PFSK-1 (cell line): ENCODE measurements around the gene ZNF646.

ENCODE experiments used
- FOXP2 ChIP-seq: optimal IDR thresholded peaks from 2 replicates; pipeline ENCODE3; 2011; ENCODE audit warnings: borderline replicate concordance, control low read depth, inconsistent platforms; ENCODE audit not compliant: insufficient read depth; ENCODE audit errors: extremely low read length, extremely low read depth
- POLR2AphosphoS5 ChIP-seq: IDR thresholded peaks from 2 replicates; pipeline ENCODE4 v1.6.1; 2012; ENCODE audit warnings: low read depth, mild to moderate bottlenecking, control low read depth, low read length, moderate library complexity
- SIN3A ChIP-seq: IDR thresholded peaks from 2 replicates; pipeline ENCODE4 v1.6.1; 2012; ENCODE audit warnings: mild to moderate bottlenecking, low read length, moderate library complexity, borderline replicate concordance; ENCODE audit not compliant: insufficient read depth
- TAF1 ChIP-seq: IDR thresholded peaks from 2 replicates; pipeline ENCODE4 v1.6.1; 2012; ENCODE audit warnings: low read length, control low read depth, borderline replicate concordance; ENCODE audit not compliant: insufficient read depth
- TF ChIP-seq, protein P1 (sequence below), 2 experiments: IDR thresholded peaks; 2 replicates each; pipeline versions ENCODE4 v1.6.1 to v1.8.0; 2011 to 2012; ENCODE audit warnings: low read depth in 2 of 2, low read length in 2 of 2, control low read depth in 1 of 2, inconsistent platforms in 1 of 2, mild to moderate bottlenecking in 1 of 2, moderate library complexity in 1 of 2; ENCODE audit not compliant: insufficient read depth in 1 of 2

ZNF646 gene

DNA sequence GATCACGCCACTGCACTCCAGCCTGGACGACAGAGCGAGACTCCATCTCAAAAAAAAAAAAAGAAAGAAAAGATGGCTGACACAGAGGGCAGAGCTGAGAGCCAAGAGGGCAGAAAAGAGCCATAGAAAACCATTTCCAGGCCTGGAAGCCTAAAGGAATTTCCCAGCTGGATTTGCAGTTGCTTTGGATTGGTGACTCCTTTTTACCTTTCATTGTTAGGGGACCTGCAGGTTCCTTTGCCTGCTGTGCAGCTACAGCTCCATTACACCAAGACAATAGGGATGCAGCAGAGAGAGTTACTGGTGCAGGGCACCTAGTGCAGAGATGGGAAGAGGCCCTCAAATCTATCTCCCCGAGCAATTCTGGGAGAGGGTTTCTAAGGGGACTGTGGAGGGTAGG lies 18.6 kb upstream of the ZNF646 start:
- TF ChIP-seq POLR2AphosphoS5: no peak

DNA sequence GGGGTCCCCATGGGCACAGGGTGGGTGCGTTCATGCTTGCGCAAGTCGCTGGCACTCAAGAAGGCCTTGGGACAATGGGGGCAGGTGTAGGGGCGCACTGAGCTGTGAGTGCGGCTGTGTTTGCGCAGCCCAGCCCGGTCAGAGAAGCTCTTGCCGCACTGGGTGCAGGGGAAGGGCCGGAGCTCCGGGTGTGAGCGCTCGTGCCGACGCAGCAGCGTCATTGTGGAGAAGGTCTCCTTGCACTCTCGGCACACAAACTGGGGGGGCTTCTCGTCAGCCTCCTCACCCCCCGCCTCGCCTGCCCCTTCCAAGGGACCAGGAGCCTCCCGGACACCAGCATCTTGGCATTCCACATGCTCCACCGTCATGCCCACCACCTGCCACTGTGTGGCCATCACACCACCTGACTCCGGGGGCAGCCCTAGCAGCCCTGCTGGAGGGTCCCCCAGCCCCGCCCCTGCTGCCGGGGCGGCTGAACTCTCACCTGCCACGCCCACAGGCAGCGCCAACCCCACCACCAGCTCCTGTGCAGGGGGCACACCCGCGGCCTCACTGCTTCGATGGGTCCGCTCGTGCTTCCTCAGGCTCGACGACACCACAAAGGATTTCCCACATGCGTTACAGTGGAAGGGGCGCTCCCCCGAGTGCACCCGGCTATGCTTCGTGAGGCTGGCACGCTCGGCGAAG lies 13.0 kb upstream of the ZNF646 start:
- TF ChIP-seq, protein P1, sequence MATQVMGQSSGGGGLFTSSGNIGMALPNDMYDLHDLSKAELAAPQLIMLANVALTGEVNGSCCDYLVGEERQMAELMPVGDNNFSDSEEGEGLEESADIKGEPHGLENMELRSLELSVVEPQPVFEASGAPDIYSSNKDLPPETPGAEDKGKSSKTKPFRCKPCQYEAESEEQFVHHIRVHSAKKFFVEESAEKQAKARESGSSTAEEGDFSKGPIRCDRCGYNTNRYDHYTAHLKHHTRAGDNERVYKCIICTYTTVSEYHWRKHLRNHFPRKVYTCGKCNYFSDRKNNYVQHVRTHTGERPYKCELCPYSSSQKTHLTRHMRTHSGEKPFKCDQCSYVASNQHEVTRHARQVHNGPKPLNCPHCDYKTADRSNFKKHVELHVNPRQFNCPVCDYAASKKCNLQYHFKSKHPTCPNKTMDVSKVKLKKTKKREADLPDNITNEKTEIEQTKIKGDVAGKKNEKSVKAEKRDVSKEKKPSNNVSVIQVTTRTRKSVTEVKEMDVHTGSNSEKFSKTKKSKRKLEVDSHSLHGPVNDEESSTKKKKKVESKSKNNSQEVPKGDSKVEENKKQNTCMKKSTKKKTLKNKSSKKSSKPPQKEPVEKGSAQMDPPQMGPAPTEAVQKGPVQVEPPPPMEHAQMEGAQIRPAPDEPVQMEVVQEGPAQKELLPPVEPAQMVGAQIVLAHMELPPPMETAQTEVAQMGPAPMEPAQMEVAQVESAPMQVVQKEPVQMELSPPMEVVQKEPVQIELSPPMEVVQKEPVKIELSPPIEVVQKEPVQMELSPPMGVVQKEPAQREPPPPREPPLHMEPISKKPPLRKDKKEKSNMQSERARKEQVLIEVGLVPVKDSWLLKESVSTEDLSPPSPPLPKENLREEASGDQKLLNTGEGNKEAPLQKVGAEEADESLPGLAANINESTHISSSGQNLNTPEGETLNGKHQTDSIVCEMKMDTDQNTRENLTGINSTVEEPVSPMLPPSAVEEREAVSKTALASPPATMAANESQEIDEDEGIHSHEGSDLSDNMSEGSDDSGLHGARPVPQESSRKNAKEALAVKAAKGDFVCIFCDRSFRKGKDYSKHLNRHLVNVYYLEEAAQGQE (IDR thresholded peaks at IDR 0.05; ENCODE audit: insufficient read depth in 1 of 2, low read depth in 2 of 2, low read length in 2 of 2): no peak
- TF ChIP-seq FOXP2 (no peak), POLR2AphosphoS5 (no peak), SIN3A (no peak), TAF1 (no peak)

DNA sequence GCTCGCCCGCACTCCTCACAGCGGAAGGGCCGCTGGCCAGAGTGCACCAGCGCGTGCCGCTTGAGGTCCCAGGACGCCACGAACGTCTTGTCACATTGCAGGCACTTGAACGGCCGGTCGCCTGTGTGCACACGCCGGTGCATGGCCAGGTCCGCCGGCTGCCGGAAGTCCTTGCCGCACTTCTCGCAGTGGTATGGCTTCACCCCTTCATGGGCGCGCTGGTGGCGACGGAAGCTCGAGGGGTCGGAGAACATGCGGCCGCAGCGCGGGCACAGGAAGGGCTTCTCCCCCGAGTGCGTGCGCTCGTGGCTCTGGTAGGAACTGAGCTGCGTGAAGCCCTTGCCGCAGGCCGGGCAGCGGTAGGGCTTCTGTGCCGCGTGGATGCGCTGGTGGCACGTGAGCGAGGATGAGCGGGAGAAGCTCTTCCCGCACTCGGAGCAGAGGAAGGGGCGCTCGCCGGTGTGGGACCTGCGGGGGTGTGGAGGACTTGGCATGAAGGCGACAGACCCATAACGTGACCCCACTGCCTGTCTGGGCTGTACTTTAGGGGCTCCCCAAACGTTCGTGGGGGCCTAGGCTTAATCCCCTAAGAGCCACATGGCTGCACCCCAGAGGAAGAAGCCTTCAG lies 12.3 kb upstream of the ZNF646 start:
- TF ChIP-seq SIN3A: no peak
- TF ChIP-seq, protein P1 (IDR thresholded peaks at IDR 0.05; ENCODE audit: insufficient read depth in 1 of 2, low read depth in 2 of 2, low read length in 2 of 2): no peak
- TF ChIP-seq FOXP2: no peak
- no peak for TF ChIP-seq TAF1
- no peak for TF ChIP-seq POLR2AphosphoS5

- no peak for TF ChIP-seq TAF1
- TF ChIP-seq FOXP2: no peak
- no peak for TF ChIP-seq SIN3A
- TF ChIP-seq, protein P1 (IDR thresholded peaks at IDR 0.05; ENCODE audit: insufficient read depth in 1 of 2, low read depth in 2 of 2, low read length in 2 of 2): no peak
- no peak for TF ChIP-seq POLR2AphosphoS5
These were observed 10.8 kb upstream of the ZNF646 start for GRCh38 chr16:31063495-31063842.

GRCh38 chr16:31063843-31064611 lies 10.2 kb upstream of the ZNF646 start:
- TF ChIP-seq SIN3A (no peak), TAF1 (no peak), FOXP2 (no peak)

DNA sequence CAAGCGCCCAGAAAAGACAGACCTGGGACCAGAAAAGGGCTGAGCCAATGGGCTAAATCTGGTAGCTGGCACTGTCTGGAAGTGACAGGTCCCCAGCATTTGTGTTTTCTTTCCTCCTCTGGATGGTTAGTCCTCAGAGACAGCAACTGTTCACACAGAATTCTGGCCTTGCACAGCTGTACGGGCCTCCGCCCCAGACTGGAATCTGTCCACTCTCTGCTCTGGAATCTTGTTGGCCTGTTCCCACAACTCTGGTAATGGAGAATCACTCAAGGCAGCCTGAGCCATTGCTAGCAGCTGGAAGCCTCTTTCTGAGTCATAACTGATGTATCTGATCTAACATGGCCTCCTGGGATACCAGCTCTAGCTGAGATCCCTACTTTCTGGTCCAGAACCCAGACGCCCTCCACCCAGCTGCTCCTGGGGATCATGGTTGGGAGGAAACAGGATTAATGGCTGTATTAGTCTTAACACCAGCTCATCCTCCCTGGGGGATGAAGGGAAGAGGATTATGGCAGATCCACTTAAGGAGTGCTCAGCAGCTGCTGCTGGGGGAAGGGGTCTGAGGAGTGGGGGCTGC lies 9.2 kb upstream of the ZNF646 start:
- no peak for TF ChIP-seq FOXP2
- TF ChIP-seq, protein P1 (IDR thresholded peaks at IDR 0.05; ENCODE audit: insufficient read depth in 1 of 2, low read depth in 2 of 2, low read length in 2 of 2): no peak
- no peak for TF ChIP-seq TAF1
- no peak for TF ChIP-seq SIN3A
- no peak for TF ChIP-seq POLR2AphosphoS5
